GM23248 (cell line): Measurements from ENCODE around the gene KCTD3. TPM values are rescaled to one million over a fixed set of nuclear protein-coding genes. Genes with fewer than 3 reads are reported as not detected.

Source experiments
- DNase-seq: peaks from one replicate; pipeline ENCODE4 v3.0.0-alpha.2; 2015
- H2AFZ ChIP-seq: fragments of 200-600 bp; sonication (generic); 2 replicates; pipeline ENCODE4 v1.6.1; 2016; ENCODE audit warnings: antibody characterized with exemption
- H3F3A ChIP-seq: fragments of 200-600 bp; sonication (generic); 2 replicates; pipeline ENCODE4 v1.6.1; 2016; ENCODE audit warnings: mild to moderate bottlenecking, antibody characterized with exemption, mixed run types; ENCODE audit not compliant: insufficient read depth
- H3K27ac ChIP-seq: fragments of 200-600 bp; sonication (generic); 2 replicates; pipeline ENCODE4 v1.5.1; 2016; ENCODE audit warnings: mild to moderate bottlenecking
- H3K27me3 ChIP-seq: fragments of 200-600 bp; sonication (generic); replicated peaks from 2 replicates; pipeline ENCODE4 v1.6.1; 2016; ENCODE audit warnings: mild to moderate bottlenecking; ENCODE audit not compliant: insufficient read depth
- H3K36me3 ChIP-seq: fragments of 200-600 bp; sonication (generic); 2 replicates; pipeline ENCODE4 v1.6.1; 2016; ENCODE audit warnings: low read depth, mild to moderate bottlenecking
- H3K4me1 ChIP-seq: fragments of 200-600 bp; sonication (generic); 2 replicates; pipeline ENCODE4 v1.6.1; 2016; ENCODE audit warnings: mild to moderate bottlenecking; ENCODE audit not compliant: insufficient read depth
- H3K4me2 ChIP-seq: fragments of 200-600 bp; sonication (generic); one replicate; pipeline ENCODE4 v1.6.1; 2016; ENCODE audit warnings: mild to moderate bottlenecking; ENCODE audit not compliant: unreplicated experiment
- H3K4me3 ChIP-seq: fragments of 200-600 bp; sonication (generic); 2 replicates; pipeline ENCODE4 v1.5.1; 2016; ENCODE audit warnings: mild to moderate bottlenecking
- H3K79me2 ChIP-seq: fragments of 200-600 bp; sonication (generic); 2 replicates; pipeline ENCODE4 v1.6.1; 2016; ENCODE audit warnings: mild to moderate bottlenecking; ENCODE audit not compliant: insufficient read depth
- H3K9ac ChIP-seq: fragments of 200-600 bp; sonication (generic); 2 replicates; pipeline ENCODE4 v1.6.1; 2016; ENCODE audit warnings: mild to moderate bottlenecking
- H3K9me2 ChIP-seq: fragments of 200-600 bp; sonication (generic); 2 replicates; pipeline ENCODE4 v1.6.1; 2016; ENCODE audit warnings: mixed run types, mild to moderate bottlenecking, moderate library complexity; ENCODE audit not compliant: insufficient read depth
- H3K9me3 ChIP-seq: fragments of 200-600 bp; sonication (generic); one replicate; pipeline ENCODE4 v1.6.1; 2017; ENCODE audit warnings: low read depth
- H4K20me1 ChIP-seq: fragments of 200-600 bp; sonication (generic); 2 replicates; pipeline ENCODE4 v1.6.0; 2016; ENCODE audit not compliant: insufficient read depth
- EZH2 ChIP-seq: fragments of 200-600 bp; sonication (generic); IDR thresholded peaks from 2 replicates; pipeline ENCODE4 v1.6.1; 2018; ENCODE audit warnings: antibody characterized with exemption, mild to moderate bottlenecking; ENCODE audit not compliant: insufficient read depth, poor library complexity, severe bottlenecking
- EZH2phosphoT487 ChIP-seq: fragments of 200-600 bp; sonication (generic); IDR thresholded peaks from 2 replicates; pipeline ENCODE4 v1.6.1; 2018; ENCODE audit warnings: antibody characterized with exemption, moderate library complexity, mild to moderate bottlenecking, low read depth; ENCODE audit not compliant: insufficient read depth
- WGBS, 2 experiments: methylation state at CpG; one replicate each; pipeline ENCODE4 v1.1.6; 2015 to 2017; ENCODE audit warnings: low lambda C conversion rate in 2 of 2, low coverage in 1 of 2; ENCODE audit errors: missing lambda C conversion rate in 2 of 2; 5-methylcytosine and 5-hydroxymethylcytosine counted together
- in situ Hi-C: fragments of 300-500 bp; cut with MboI; formaldehyde crosslinking; loops from 2 replicates; pipeline ENCODE4 v1.15.0; 2020
- polyA plus RNA-seq: library from polyadenylated mRNA; unstranded; fragments of >200 nt; fragmentation: Nextera tagmentation; extraction: Ambion mirVana; gene quantifications from 2 replicates; pipeline ENCODE4 v1.2.1, GENCODE V29; 2016
- total RNA-seq: library from RNA; depleted of rRNA; stranded (reverse); fragments of >200 nt; shearing (Covaris generic); gene quantifications from 2 replicates; pipeline ENCODE4 v1.2.3, GENCODE V29; 2014; rRNA removed

Gene KCTD3
- total RNA-seq = 25.7 and 32.0 TPM in 2 replicates
- 17.5 and 17.7 TPM in 2 replicates for polyA plus RNA-seq

GRCh38 chr1:215566556-215567490 is at the start of gene KCTD3:
TSS of gene KCTD3 (plus strand) at chr1:215567304. CDS start at chr1:215567686, 382 bp downstream.
- Histone ChIP-seq H3K4me2 (peak within 1 kb of the TSS; percentile 96), H3K9me2 (no peaks in the 10 kb centered on the region), H3K4me1 (peaks cover 35% of the 10 kb centered on the region), H3K36me3 (no peaks in the 10 kb centered on the region), H4K20me1 (no peaks in the 10 kb centered on the region), H3F3A (peaks cover 40% of the 10 kb centered on the region), H3K4me3 (peak within 1 kb of the TSS; percentile 93), H3K79me2 (peaks cover 34% of the 10 kb centered on the region), H3K9me3 (no peaks in the 10 kb centered on the region), H2AFZ (peak within 1 kb of the TSS; percentile 97), H3K27ac (peak within 1 kb of the TSS; percentile 81), H3K27me3 (no peaks in the 10 kb centered on the region), H3K9ac (peak within 1 kb of the TSS; percentile 86)
- peak; percentile 76 for DNase-seq
- TF ChIP-seq EZH2phosphoT487 = no peak
- TF ChIP-seq EZH2 = no peak
- 4% methylated on average over 40 to 43 of the region's 44 CpGs for WGBS, 2 experiments
- in situ Hi-C loops = no loop called here

- Histone ChIP-seq H3K36me3 (no peaks in the 10 kb centered on the region), H3K79me2 (no peaks in the 10 kb centered on the region), H3K9me3 (no peaks in the 10 kb centered on the region), H4K20me1 (no peaks in the 10 kb centered on the region), H3F3A (peaks cover 24% of the 10 kb centered on the region; the same call in 1 of the 2 replicates), H3K27ac (peak overlapping the region; percentile 53), H3K27me3 (no peaks in the 10 kb centered on the region), H3K9me2 (no peaks in the 10 kb centered on the region), H3K4me2 (peak overlapping the region; percentile 64), H2AFZ (peak overlapping the region; percentile 52), H3K9ac (peak overlapping the region; percentile 32), H3K4me1 (peaks cover 25% of the 10 kb centered on the region), H3K4me3 (peak overlapping the region; percentile 55)
- WGBS, 2 experiments = 4 to 8% methylated on average over 4 of the region's 4 CpGs
- in situ Hi-C loops = no loop called here
- DNase-seq = peak; percentile 77
- TF ChIP-seq EZH2 (no peak), EZH2phosphoT487 (no peak)
These were observed 49.6 kb upstream of the KCTD3 start for GRCh38 chr1:215517441-215517891.

- Histone ChIP-seq H3K9me3 (no peaks in the 10 kb centered on the region), H3K79me2 (no peaks in the 10 kb centered on the region), H3K27ac (no peak overlapping the region), H4K20me1 (no peaks in the 10 kb centered on the region), H3F3A (peaks cover 24% of the 10 kb centered on the region; the same call in 1 of the 2 replicates), H3K9ac (no peak overlapping the region), H3K4me3 (no peak overlapping the region), H3K9me2 (no peaks in the 10 kb centered on the region), H3K27me3 (no peaks in the 10 kb centered on the region), H3K4me2 (no peak overlapping the region), H2AFZ (peak overlapping the region; percentile 52; the same call in 1 of the 2 replicates), H3K36me3 (no peaks in the 10 kb centered on the region), H3K4me1 (peaks cover 25% of the 10 kb centered on the region)
- 61 to 66% methylated on average over 2 of the region's 2 CpGs for WGBS, 2 experiments
- DNase-seq = no peak
- TF ChIP-seq EZH2 (no peak), EZH2phosphoT487 (no peak)
- in situ Hi-C loops = no loop called here
These were observed 48.5 kb upstream of the KCTD3 start for GRCh38 chr1:215518594-215518993.

GRCh38 chr1:215521279-215521678 is 45.8 kb upstream of the KCTD3 start:
- no peaks in the 10 kb centered on the region for H4K20me1 ChIP-seq
- no peak for DNase-seq
- no peaks in the 10 kb centered on the region for H3K9me3 ChIP-seq
- TF ChIP-seq EZH2 (no peak), EZH2phosphoT487 (no peak)
- in situ Hi-C loops = loop anchor here (5.0 kb wide), 1 partner anchor 864 kb away; no protein-coding TSS in a partner anchor
- no peak overlapping the region for H2AFZ ChIP-seq
- H3K27me3 ChIP-seq = no peaks in the 10 kb centered on the region
- H3K79me2 ChIP-seq = no peaks in the 10 kb centered on the region
- no peaks in the 10 kb centered on the region for H3K9me2 ChIP-seq
- H3F3A ChIP-seq = peaks cover 24% of the 10 kb centered on the region; the same call in 1 of the 2 replicates
- 79 to 86% methylated on average over 3 of the region's 3 CpGs for WGBS, 2 experiments
- H3K27ac ChIP-seq = no peak overlapping the region
- H3K9ac ChIP-seq = no peak overlapping the region
- H3K4me2 ChIP-seq = no peak overlapping the region
- no peaks in the 10 kb centered on the region for H3K36me3 ChIP-seq
- no peak overlapping the region for H3K4me3 ChIP-seq
- peaks cover 33% of the 10 kb centered on the region for H3K4me1 ChIP-seq
